Endothelial cell of umbilical vein (primary cell): Measurements from ENCODE around the gene TPO. TPM values are rescaled to one million over a fixed set of nuclear protein-coding genes. Genes with fewer than 3 reads are reported as not detected.

Experiments
- BruUV-seq: library from RNA; stranded (reverse); fragments of 400-500 nt; replicated peaks from 2 replicates; lab custom pipeline; 2021; lab: Mats Ljungman, UMichigan
- CTCF ChIA-PET: fragments of 300-600, 350-600 bp; sonication (Branson Sonifier 250); formaldehyde crosslinking; loops from one replicate; lab custom pipeline; 2021; ENCODE audit warnings: antibody characterized with exemption, inconsistent platforms; lab: Charles Lee
- POLR2A ChIA-PET: fragments of 300-600, 350-600 bp; sonication (Branson Sonifier 250); formaldehyde crosslinking; loops from one replicate; lab custom pipeline; 2021; ENCODE audit warnings: antibody characterized with exemption, inconsistent platforms; lab: Charles Lee
- DNase-seq: peaks from one replicate; pipeline ENCODE4 v3.0.0-alpha.2; 2011; ENCODE audit warnings: low read depth, low spot score
- FAIRE-seq: peaks from 2 replicates; lab custom pipeline; 2011; peaks lifted over from hg19 to GRCh38; lab: Jason Lieb, UNC
- H2AFZ ChIP-seq: 2 replicates; pipeline ENCODE4 v1.6.0; 2012; ENCODE audit warnings: low read depth, low read length, control low read depth, inconsistent platforms
- H3K27ac ChIP-seq: 2 replicates; pipeline ENCODE4 v1.5.1; 2011; ENCODE audit warnings: low read depth, mild to moderate bottlenecking, control low read depth, low read length, moderate library complexity; ENCODE audit not compliant: insufficient read depth
- H3K27me3 ChIP-seq, 2 experiments: 2 replicates each; pipeline versions ENCODE4 v1.6.0 to v1.6.1; 2011; ENCODE audit warnings: low read length in 2 of 2, mixed read lengths in 1 of 2; ENCODE audit not compliant: control insufficient read depth in 2 of 2, insufficient read depth in 2 of 2
- H3K36me3 ChIP-seq, 2 experiments: 2 replicates in 1 of 2; 3 replicates in 1 of 2; pipeline ENCODE4 v1.5.1; 2011; ENCODE audit warnings: low read length in 2 of 2, mild to moderate bottlenecking in 1 of 2, moderate library complexity in 1 of 2; ENCODE audit not compliant: control insufficient read depth in 2 of 2, insufficient read depth in 2 of 2; ENCODE audit errors: extremely low read depth in 1 of 2
- H3K4me1 ChIP-seq: 3 replicates; pipeline ENCODE4 v1.5.1; 2011; ENCODE audit warnings: mild to moderate bottlenecking, low read length; ENCODE audit not compliant: control insufficient read depth, insufficient read depth; ENCODE audit errors: extremely low read depth
- H3K4me2 ChIP-seq: 2 replicates; pipeline ENCODE4 v1.6.1; 2011; ENCODE audit warnings: low read length, control low read depth, mixed read lengths; ENCODE audit not compliant: insufficient read depth
- H3K4me3 ChIP-seq, 3 experiments: fragments of 200-600 bp in 1 of 3; sonication (generic), shearing (Covaris generic) in 1 of 3; replicated peaks in 1 of 3; 2 replicates each; pipeline ENCODE4 v1.5.1; 2011 to 2016; ENCODE audit warnings: control low read depth in 3 of 3, low read length in 3 of 3, mild to moderate bottlenecking in 2 of 3, inconsistent platforms in 1 of 3, low read depth in 1 of 3, moderate library complexity in 1 of 3; ENCODE audit not compliant: insufficient read depth in 1 of 3
- H3K79me2 ChIP-seq: 2 replicates; pipeline ENCODE4 v1.6.0; 2012; ENCODE audit warnings: low read length, inconsistent platforms; ENCODE audit not compliant: control insufficient read depth, insufficient read depth
- H3K9ac ChIP-seq: replicated peaks from 2 replicates; pipeline ENCODE3; 2011; ENCODE audit warnings: low read length, control low read depth; ENCODE audit not compliant: insufficient read depth; ENCODE audit errors: extremely low read depth
- H3K9me1 ChIP-seq: replicated peaks from 3 replicates; pipeline ENCODE4 v1.6.0; 2011; ENCODE audit warnings: mild to moderate bottlenecking, low read length; ENCODE audit not compliant: control insufficient read depth, insufficient read depth; ENCODE audit errors: extremely low read depth
- H3K9me3 ChIP-seq: replicated peaks from 2 replicates; pipeline ENCODE4 v1.5.1; 2012; ENCODE audit warnings: low read length, inconsistent platforms; ENCODE audit not compliant: control insufficient read depth, insufficient read depth
- H4K20me1 ChIP-seq: replicated peaks from 2 replicates; pipeline ENCODE3; 2011; ENCODE audit warnings: mild to moderate bottlenecking, low read length; ENCODE audit not compliant: control insufficient read depth, insufficient read depth; ENCODE audit errors: extremely low read depth
- CTCF ChIP-seq, 2 donors: IDR thresholded peaks; 1 replicate in 1 of 2; 2 replicates in 1 of 2; pipeline ENCODE4 v1.5.1; 2011; ENCODE audit warnings: low read length in 2 of 2, mild to moderate bottlenecking in 2 of 2, moderate library complexity in 2 of 2, control low read depth in 1 of 2, inconsistent platforms in 1 of 2, low read depth in 1 of 2; ENCODE audit not compliant: insufficient read depth in 1 of 2; ENCODE audit errors: extremely low read depth in 1 of 2
- EZH2 ChIP-seq: IDR thresholded peaks from 2 replicates; pipeline ENCODE4 v1.6.1; 2012; ENCODE audit warnings: borderline replicate concordance, low read depth, mild to moderate bottlenecking, moderate library complexity, low read length, inconsistent platforms; ENCODE audit not compliant: severe bottlenecking
- FOS ChIP-seq: IDR thresholded peaks from 2 replicates; pipeline ENCODE4 v1.6.1; 2011; ENCODE audit warnings: mild to moderate bottlenecking, low read length, moderate library complexity, borderline replicate concordance; ENCODE audit not compliant: insufficient read depth
- GATA2 ChIP-seq: IDR thresholded peaks from 2 replicates; pipeline ENCODE4 v1.7.0; 2011; ENCODE audit warnings: low read depth, mild to moderate bottlenecking, moderate library complexity, mixed read lengths, low read length; ENCODE audit not compliant: insufficient read length, insufficient read depth
- JUN ChIP-seq: IDR thresholded peaks from 2 replicates; pipeline ENCODE4 v1.6.1; 2011; ENCODE audit warnings: borderline replicate concordance, low read depth; ENCODE audit not compliant: insufficient read length, insufficient read depth
- MYC ChIP-seq: IDR thresholded peaks from one replicate; pipeline ENCODE4 v1.6.1; 2011; ENCODE audit warnings: mild to moderate bottlenecking, low read depth, low read length
- POLR2A ChIP-seq: IDR thresholded peaks from 2 replicates; pipeline ENCODE4 v1.6.1; 2012; ENCODE audit warnings: low read depth, mild to moderate bottlenecking, control low read depth, low read length
- POLR2AphosphoS5 ChIP-seq: IDR thresholded peaks from 2 replicates; pipeline ENCODE4 v1.6.1; 2012; ENCODE audit warnings: low read depth, mild to moderate bottlenecking, control low read depth, low read length, moderate library complexity; ENCODE audit not compliant: insufficient read depth
- dilution Hi-C: fragments of 300-500 bp; cut with MboI; formaldehyde crosslinking; loops from one replicate; pipeline ENCODE4 v1.15.0; 2019; ENCODE audit warnings: low sequenced_read_pairs; ENCODE audit not compliant: extremely low pct_ligation_motif_present
- intact Hi-C: fragments of 100-400 bp; cut with micrococcal nuclease; formaldehyde crosslinking; loops from one replicate; pipeline ENCODE4 v1.10.0; 2022
- polyA plus RNA-seq, 4 experiments: library from polyadenylated mRNA; depleted of rRNA in 3 of 4; stranded (reverse) in 3 of 4; unstranded in 1 of 4; fragments of >200 nt; gene quantifications; 2 replicates each; pipeline versions ENCODE4 v1.2.1 to v1.2.3, GENCODE V29; 2011 to 2012; ENCODE audit warnings: missing spikeins in 1 of 4
- total RNA-seq: library from RNA; stranded (reverse); gene quantifications from 2 replicates; pipeline ENCODE4 v1.2.3, GENCODE V29; 2021
- TF ChIP-seq, protein P1 (sequence below): IDR thresholded peaks from 2 replicates; pipeline ENCODE4 v1.6.1; 2011; ENCODE audit not compliant: insufficient read depth, insufficient read length

The TPO gene
- total and polyA plus RNA-seq, 2 donors (not counting 3 experiments of a cell fraction or from before 2014, with no cell fraction given): not detected

DNA sequence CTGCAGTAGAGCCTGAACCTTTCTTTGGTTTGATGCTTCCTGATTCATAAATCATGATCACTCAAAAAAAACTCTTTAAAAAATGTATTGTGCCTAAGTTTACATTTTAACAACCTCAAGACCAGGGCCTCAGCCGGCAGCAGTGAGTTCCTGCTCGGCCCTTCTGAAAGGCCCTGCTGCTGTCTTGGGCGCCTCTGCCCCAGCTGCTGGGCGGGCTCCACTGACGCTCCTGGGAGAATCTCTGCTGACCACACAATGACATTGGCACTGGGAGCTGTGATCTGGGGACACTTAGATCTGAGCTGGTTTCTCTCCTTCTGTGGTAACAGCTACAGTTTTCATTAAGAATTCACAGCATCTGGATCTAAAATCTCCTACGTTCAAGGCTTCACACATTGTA, 25.7 kb downstream of the TPO start:
- H3K9me1 ChIP-seq: no peaks in the 10 kb centered on the region
- H3K36me3 ChIP-seq: no peaks in the 10 kb centered on the region
- intact Hi-C loops (no loop called here), dilution Hi-C loops (no loop called here)
- H3K4me2 ChIP-seq: no peak overlapping the region
- FAIRE-seq (no peak), DNase-seq (no peak)
- TF ChIP-seq, protein P1, sequence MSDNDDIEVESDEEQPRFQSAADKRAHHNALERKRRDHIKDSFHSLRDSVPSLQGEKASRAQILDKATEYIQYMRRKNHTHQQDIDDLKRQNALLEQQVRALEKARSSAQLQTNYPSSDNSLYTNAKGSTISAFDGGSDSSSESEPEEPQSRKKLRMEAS: no peak
- TF ChIP-seq CTCF (IDR thresholded peaks at IDR 0.05; ENCODE audit: extremely low read depth in 1 of 2, insufficient read depth in 1 of 2, low read depth in 1 of 2, low read length in 2 of 2) (no peak), JUN (no peak), POLR2AphosphoS5 (no peak), MYC (no peak), GATA2 (no peak), FOS (no peak), EZH2 (no peak), POLR2A (no peak)
- no peak overlapping the region for H3K4me3 ChIP-seq
- H3K27me3 ChIP-seq: no peaks in the 10 kb centered on the region
- no peaks in the 10 kb centered on the region for H4K20me1 ChIP-seq
- no peaks in the 10 kb centered on the region for H3K79me2 ChIP-seq
- H2AFZ ChIP-seq: no peak overlapping the region
- no TSS peak for BruUV-seq
- H3K27ac ChIP-seq: no peak overlapping the region
- POLR2A ChIA-PET: no interaction called here
- H3K9me3 ChIP-seq: peaks cover 1% of the 10 kb centered on the region
- CTCF ChIA-PET: no interaction called here
- H3K4me1 ChIP-seq: no peaks in the 10 kb centered on the region
- no peak overlapping the region for H3K9ac ChIP-seq
